Measurements from ENCODE around the gene UBFD1. TPM values are rescaled to one million over a fixed set of nuclear protein-coding genes. Genes with fewer than 3 reads are reported as not detected.

Gene UBFD1
- total and polyA plus RNA-seq, 11 donors, result 17.9 to 116 (median 49.9) TPM

GRCh38 chr16:23566724-23567123 lies 9.2 kb downstream of the UBFD1 start:
- no peak overlapping the region for H3K4me3 ChIP-seq
- H3K27ac ChIP-seq, result no peak overlapping the region
- intact Hi-C loops (cut with DNase I), result no loop called here
- no peak for TF ChIP-seq CTCF (IDR thresholded peaks at IDR 0.05)
- no peak for TF ChIP-seq POLR2A (IDR thresholded peaks at IDR 0.05)
- peaks cover 0 to 100% (median 100%) of the 10 kb centered on the region in 9 donors for H3K36me3 ChIP-seq
- no peak for ATAC-seq
- H3K27me3 ChIP-seq, result no peaks in the 10 kb centered on the region
- DNase-seq, result no peak
- no peaks in the 10 kb centered on the region for H3K9me3 ChIP-seq
- peaks cover 0 to 22% (median 16%) of the 10 kb centered on the region in 12 donors for H3K4me1 ChIP-seq
- WGBS, 4 donors, result 92 to 95% (median 95%) methylated on average over 8 of the region's 8 CpGs

GRCh38 chr16:23567602-23568001 lies 10.1 kb downstream of the UBFD1 start:
- H3K9me3 ChIP-seq, result no peaks in the 10 kb centered on the region
- no peak overlapping the region for H3K27ac ChIP-seq
- H3K4me1 ChIP-seq, result peaks cover 0 to 22% (median 16%) of the 10 kb centered on the region in 12 donors
- peaks cover 0 to 100% (median 100%) of the 10 kb centered on the region in 9 donors for H3K36me3 ChIP-seq
- WGBS, 4 donors, result 85 to 100% (median 94%) methylated on average over 1 to 3 of the region's 3 CpGs
- ATAC-seq, result no peak
- DNase-seq, result no peak
- no peak for TF ChIP-seq CTCF (IDR thresholded peaks at IDR 0.05)
- no peak for TF ChIP-seq POLR2A (IDR thresholded peaks at IDR 0.05)
- no peaks in the 10 kb centered on the region for H3K27me3 ChIP-seq
- no peak overlapping the region for H3K4me3 ChIP-seq
- intact Hi-C loops (cut with DNase I), result no loop called here

GRCh38 chr16:23570992-23571632 lies 13.6 kb downstream of the UBFD1 start:
- Histone ChIP-seq H3K9me3 (no peaks in the 10 kb centered on the region), H3K4me1 (peaks cover 0 to 18% (median 0%) of the 10 kb centered on the region in 12 donors), H3K4me3 (no peak overlapping the region), H3K27ac (peak overlapping the region in 1 of 12 donors; percentile 18), H3K36me3 (peaks cover 0 to 100% (median 96%) of the 10 kb centered on the region in 9 donors), H3K27me3 (no peaks in the 10 kb centered on the region)
- 81 to 90% (median 84%) methylated on average over 8 of the region's 8 CpGs for WGBS, 4 donors
- DNase-seq (no peak), ATAC-seq (peak in 1 of 4 donors; percentile 38)
- TF ChIP-seq POLR2A (IDR thresholded peaks at IDR 0.05) (no peak), CTCF (IDR thresholded peaks at IDR 0.05) (no peak)
- intact Hi-C loops (cut with DNase I), result no loop called here

- intact Hi-C loops (cut with DNase I), result no loop called here
- ATAC-seq, result no peak
- peaks cover 0 to 100% (median 91%) of the 10 kb centered on the region in 9 donors for H3K36me3 ChIP-seq
- peaks cover 0 to 18% (median 0%) of the 10 kb centered on the region in 12 donors for H3K4me1 ChIP-seq
- WGBS, 4 donors, result 94 to 99% (median 96%) methylated on average over 5 of the region's 5 CpGs
- DNase-seq, result no peak
- TF ChIP-seq POLR2A (IDR thresholded peaks at IDR 0.05) (no peak), CTCF (IDR thresholded peaks at IDR 0.05) (no peak)
- H3K27me3 ChIP-seq, result no peaks in the 10 kb centered on the region
- H3K27ac ChIP-seq, result no peak overlapping the region
- H3K4me3 ChIP-seq, result no peak overlapping the region
- no peaks in the 10 kb centered on the region for H3K9me3 ChIP-seq
Observed at GRCh38 chr16:23571895-23572294, 14.4 kb downstream of the UBFD1 start.
